Peyer's patch (tissue), 4 donors: Measurements from ENCODE around the gene RBM20.

Source experiments
- POLR2A ChIP-seq, 2 donors: fragments of 450-650 bp; IDR thresholded peaks; one replicate each; pipeline ENCODE4 v1.5.1; 2017; ENCODE audit warnings: antibody characterized with exemption in 2 of 2, mild to moderate bottlenecking in 2 of 2, moderate library complexity in 2 of 2
- TF ChIP-seq, protein P1 (sequence below), 6 experiments: fragments of 450-650 bp in 4 of 6; fragments of 200-600 bp in 2 of 6; sonication (generic) in 1 of 6; IDR thresholded peaks; one replicate each; pipeline ENCODE4 v1.5.1; 2017 to 2019; ENCODE audit warnings: antibody characterized with exemption in 6 of 6, mild to moderate bottlenecking in 3 of 6, moderate library complexity in 1 of 6

DNA sequence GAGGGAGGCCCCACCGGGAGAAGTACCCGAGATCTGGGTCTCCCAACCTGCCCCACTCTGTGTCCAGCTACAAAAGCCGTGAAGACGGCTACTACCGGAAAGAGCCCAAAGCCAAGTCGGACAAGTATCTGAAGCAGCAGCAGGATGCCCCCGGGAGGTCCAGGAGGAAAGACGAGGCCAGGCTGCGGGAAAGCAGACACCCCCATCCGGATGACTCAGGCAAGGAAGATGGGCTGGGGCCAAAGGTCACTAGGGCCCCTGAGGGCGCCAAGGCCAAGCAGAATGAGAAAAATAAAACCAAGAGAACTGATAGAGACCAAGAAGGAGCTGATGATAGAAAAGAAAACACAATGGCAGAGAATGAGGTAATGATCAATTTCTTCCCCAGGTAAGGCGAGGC, 168.4 kb downstream of the RBM20 start:
- TF ChIP-seq, protein P1, sequence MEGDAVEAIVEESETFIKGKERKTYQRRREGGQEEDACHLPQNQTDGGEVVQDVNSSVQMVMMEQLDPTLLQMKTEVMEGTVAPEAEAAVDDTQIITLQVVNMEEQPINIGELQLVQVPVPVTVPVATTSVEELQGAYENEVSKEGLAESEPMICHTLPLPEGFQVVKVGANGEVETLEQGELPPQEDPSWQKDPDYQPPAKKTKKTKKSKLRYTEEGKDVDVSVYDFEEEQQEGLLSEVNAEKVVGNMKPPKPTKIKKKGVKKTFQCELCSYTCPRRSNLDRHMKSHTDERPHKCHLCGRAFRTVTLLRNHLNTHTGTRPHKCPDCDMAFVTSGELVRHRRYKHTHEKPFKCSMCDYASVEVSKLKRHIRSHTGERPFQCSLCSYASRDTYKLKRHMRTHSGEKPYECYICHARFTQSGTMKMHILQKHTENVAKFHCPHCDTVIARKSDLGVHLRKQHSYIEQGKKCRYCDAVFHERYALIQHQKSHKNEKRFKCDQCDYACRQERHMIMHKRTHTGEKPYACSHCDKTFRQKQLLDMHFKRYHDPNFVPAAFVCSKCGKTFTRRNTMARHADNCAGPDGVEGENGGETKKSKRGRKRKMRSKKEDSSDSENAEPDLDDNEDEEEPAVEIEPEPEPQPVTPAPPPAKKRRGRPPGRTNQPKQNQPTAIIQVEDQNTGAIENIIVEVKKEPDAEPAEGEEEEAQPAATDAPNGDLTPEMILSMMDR (IDR thresholded peaks at IDR 0.05) = no peak
- TF ChIP-seq POLR2A (IDR thresholded peaks at IDR 0.05) = no peak
